ENCODE data around the gene SAP30.
A peak's percentile ranks its signal among the peaks of the same experiment; 100 is the strongest.

The SAP30 gene

DNA sequence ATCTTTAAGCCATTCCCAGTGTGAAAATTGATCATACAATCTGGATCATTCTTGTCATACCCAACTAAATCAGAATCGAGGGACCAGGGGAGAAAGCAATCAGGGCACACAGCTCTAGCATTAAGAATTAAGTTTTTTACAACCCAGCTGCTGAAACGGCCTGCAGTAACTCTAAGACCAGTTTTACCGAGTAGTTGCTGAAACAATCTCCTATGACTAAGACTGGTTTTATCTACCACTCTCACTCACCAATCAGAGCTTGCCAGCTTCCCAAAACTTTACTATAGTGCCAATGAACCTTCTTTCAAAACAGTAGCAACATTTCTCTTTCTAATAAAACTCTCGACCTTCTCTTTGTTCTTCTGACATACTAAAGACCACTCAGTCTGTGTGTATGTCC is 2.8 kb upstream of the SAP30 start:
- TF ChIP-seq CTCF (IDR thresholded peaks at IDR 0.05; ENCODE audit: low read depth, low read length): no peak

DNA sequence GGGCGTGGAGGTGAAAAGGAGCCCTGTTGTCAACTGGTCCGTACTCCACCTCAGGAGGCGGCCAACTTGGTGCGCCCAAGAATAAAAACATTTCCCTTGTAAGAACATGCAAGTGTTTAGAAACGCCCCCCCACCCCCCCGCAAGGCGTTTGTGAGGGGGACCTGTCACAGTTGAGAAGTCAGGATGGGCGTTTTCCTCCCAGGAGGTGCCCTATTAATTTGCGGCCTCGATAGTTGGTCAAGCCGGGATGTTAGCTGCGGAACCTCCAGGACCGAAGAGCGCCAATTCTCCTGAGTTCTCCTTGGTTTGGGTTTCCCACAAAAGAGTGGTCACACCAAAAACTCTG is 651 bp upstream of the SAP30 start:
- peak overlapping the region; percentile 83 for H3K4me3 ChIP-seq (ENCODE audit: low read depth, low read length)
- TF ChIP-seq CTCF (IDR thresholded peaks at IDR 0.05; ENCODE audit: low read depth, low read length): no peak

More for the DNA sequence above, 2.8 kb upstream of the SAP30 start:
- no peak overlapping the region for H3K4me3 ChIP-seq (ENCODE audit: low read depth, low read length)

GRCh38 chr4:173371292-173372192 is 788 bp downstream of the SAP30 start:
- peak overlapping the region; percentile 83 for H3K4me3 ChIP-seq (ENCODE audit: low read depth, low read length)
- TF ChIP-seq CTCF (IDR thresholded peaks at IDR 0.05; ENCODE audit: low read depth, low read length): no peak

- TF ChIP-seq CTCF (IDR thresholded peaks at IDR 0.05; ENCODE audit: low read depth, low read length): no peak
- no peak overlapping the region for H3K4me3 ChIP-seq (ENCODE audit: low read depth, low read length)
Measured at GRCh38 chr4:173374588-173374987, 3.8 kb downstream of the SAP30 start.

DNA sequence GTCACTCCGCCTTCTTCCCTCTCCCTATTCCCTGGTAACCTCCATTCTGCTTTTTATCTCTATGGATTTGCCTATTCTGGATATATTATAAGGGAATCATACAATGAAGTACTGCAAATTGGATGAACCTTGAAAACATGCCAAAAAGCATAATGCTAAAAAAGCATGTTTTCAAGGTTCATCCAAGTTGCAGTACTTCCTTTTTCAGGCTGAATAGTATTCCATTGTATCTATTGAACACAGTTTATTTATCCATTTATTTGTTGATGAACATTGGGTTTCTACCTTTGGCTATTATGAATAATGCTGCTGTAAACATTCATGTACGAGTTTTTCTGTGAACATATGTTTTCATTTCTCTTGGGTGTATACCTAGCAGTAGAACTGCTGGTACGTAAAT is 9.2 kb downstream of the SAP30 start:
- H3K4me3 ChIP-seq (ENCODE audit: low read depth, low read length): no peak overlapping the region
- no peak for TF ChIP-seq CTCF (IDR thresholded peaks at IDR 0.05; ENCODE audit: low read depth, low read length)

DNA sequence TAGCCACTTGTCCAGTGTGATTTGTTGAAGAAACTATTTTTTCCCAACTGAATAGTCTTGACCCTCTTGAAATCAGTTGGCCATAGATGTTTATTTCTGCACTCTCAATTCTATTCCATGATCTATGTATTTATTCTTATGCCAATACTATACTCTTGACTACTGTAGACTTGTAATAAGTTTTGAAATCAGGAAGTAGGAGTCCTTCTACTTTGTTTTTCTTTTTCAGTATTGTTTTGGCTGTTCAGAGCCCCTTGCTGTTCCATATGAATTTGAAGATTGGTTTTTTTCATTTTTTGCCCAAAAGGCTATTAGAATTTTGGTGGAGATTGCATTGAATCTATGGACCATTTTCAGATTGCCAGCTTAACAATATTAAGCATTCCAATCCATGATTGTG is 10.2 kb downstream of the SAP30 start:
- H3K4me3 ChIP-seq (ENCODE audit: low read depth, low read length): no peak overlapping the region
- no peak for TF ChIP-seq CTCF (IDR thresholded peaks at IDR 0.05; ENCODE audit: low read depth, low read length)

DNA sequence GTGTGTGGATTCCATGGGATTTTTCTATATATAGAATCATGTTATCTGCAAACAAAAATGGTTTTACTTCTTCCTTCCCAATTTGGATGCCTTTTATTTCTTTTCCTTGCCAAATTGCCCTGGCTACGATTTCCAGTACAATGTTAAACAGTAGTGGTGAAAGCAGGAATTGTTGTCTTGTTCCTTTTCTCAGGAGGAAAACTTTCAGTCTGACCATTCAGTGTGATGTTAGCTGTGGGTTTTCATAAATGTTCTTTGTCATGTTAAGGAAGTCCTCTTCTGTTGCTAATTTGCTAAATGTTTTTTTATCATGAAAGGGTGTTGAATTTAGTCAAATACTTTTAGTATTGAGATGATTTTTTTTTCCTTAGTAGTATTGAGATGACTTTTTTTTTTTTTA is 10.9 kb downstream of the SAP30 start:
- H3K4me3 ChIP-seq (ENCODE audit: low read depth, low read length): no peak overlapping the region
- TF ChIP-seq CTCF (IDR thresholded peaks at IDR 0.05; ENCODE audit: low read depth, low read length): no peak

Measured in WI38 (cell line).